ENCODE results near the gene GATA2. TPM values are rescaled to one million over a fixed set of nuclear protein-coding genes. Genes with fewer than 3 reads are reported as not detected.

The GATA2 gene
- total and polyA plus RNA-seq, 2 experiments from 2014 or later = 0.52 to 0.83 TPM

- no peak for TF ChIP-seq ETS1 (IDR thresholded peaks at IDR 0.05)
- no peak for TF ChIP-seq JUNB (IDR thresholded peaks at IDR 0.05; ENCODE audit: unreplicated experiment)
- no peak for TF ChIP-seq ZNF331 (CRISPR knock-in tag; IDR thresholded peaks at IDR 0.05; ENCODE audit: low read depth)
- no peak for TF ChIP-seq ZNF114 (CRISPR knock-in tag; IDR thresholded peaks at IDR 0.05)
Observed at GRCh38 chr3:128442949-128443348, 50.1 kb downstream of the GATA2 start (continued).

DNA sequence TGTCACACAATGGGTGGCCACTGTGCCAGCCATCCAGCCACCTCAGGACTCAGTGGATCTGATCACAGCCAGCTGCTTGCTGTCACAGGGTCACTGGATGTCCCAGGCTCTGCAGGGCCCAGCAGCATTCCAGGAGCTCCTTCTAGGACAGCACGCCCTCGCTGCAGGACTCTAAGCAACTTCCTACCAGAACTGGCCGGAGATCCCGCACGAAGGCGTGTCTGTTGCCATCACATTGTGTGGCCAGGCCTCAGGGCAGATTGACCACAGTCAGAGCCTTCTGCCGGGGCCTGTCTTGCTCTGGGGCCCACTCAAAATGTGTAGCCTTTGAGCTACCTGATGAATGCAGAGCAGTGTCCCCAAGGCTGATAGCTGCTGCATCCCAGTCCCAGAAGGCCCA is 50.9 kb downstream of the GATA2 start:
- H2AFZ ChIP-seq = no peak overlapping the region
- Mint-ChIP-seq H3K27ac (no peak overlapping the region), H3K27me3 (ENCODE audit: insufficient read depth, low read depth, poor library complexity) (peaks cover 22% of the 10 kb centered on the region), H3K4me3 (no peak overlapping the region), H3K4me1 (peaks cover 7% of the 10 kb centered on the region), H3K9me3 (peaks cover 4% of the 10 kb centered on the region; the same call in 2 of the 3 replicates), H3K36me3 (ENCODE audit: low read depth) (no peaks in the 10 kb centered on the region)
- no peaks in the 10 kb centered on the region for H3F3A ChIP-seq (replicated peaks; ENCODE audit: low read depth)
- ATAC-seq (no peak), DNase-seq (ENCODE audit: low spot score) (no peak)
- H3K4me1 ChIP-seq (ENCODE audit: insufficient read depth) = no peaks in the 10 kb centered on the region
- 0 out of 2 replicates have a peak, but pooled peaks cover 5% of the 10 kb centered on the region for H3K9me2 ChIP-seq (ENCODE audit: insufficient read depth)
- no peak overlapping the region for H3K4me3 ChIP-seq
- H3K4me2 ChIP-seq = no peak overlapping the region
- no peak overlapping the region for H3K27ac ChIP-seq (ENCODE audit: low read depth)
- H3K36me3 ChIP-seq (ENCODE audit: insufficient read depth) = no peaks in the 10 kb centered on the region
- no peaks in the 10 kb centered on the region for H4K20me1 ChIP-seq (replicated peaks; ENCODE audit: insufficient read depth)
- no peaks in the 10 kb centered on the region for H3K27me3 ChIP-seq (ENCODE audit: insufficient read depth)
- H3K79me2 ChIP-seq (replicated peaks; ENCODE audit: insufficient read depth) = no peaks in the 10 kb centered on the region
- TF ChIP-seq REST (IDR thresholded peaks at IDR 0.05; ENCODE audit: unreplicated experiment) = no peak
- TF ChIP-seq EZH2phosphoT487 (IDR thresholded peaks at IDR 0.05; ENCODE audit: unreplicated experiment) = no peak
- no peak for TF ChIP-seq POLR2AphosphoS5 (IDR thresholded peaks at IDR 0.05; ENCODE audit: low read depth)
- TF ChIP-seq ZNF462 (CRISPR knock-in tag; IDR thresholded peaks at IDR 0.05) = no peak
- no peak for TF ChIP-seq ZNF331 (CRISPR knock-in tag; IDR thresholded peaks at IDR 0.05; ENCODE audit: low read depth)
- no peak for TF ChIP-seq ETS1 (IDR thresholded peaks at IDR 0.05)
- no peak for TF ChIP-seq STAT1 (IDR thresholded peaks at IDR 0.05; ENCODE audit: unreplicated experiment)
- TF ChIP-seq NANOG (IDR thresholded peaks at IDR 0.05; ENCODE audit: borderline replicate concordance) = no peak
- TF ChIP-seq CREB1 (CRISPR knock-in tag; IDR thresholded peaks at IDR 0.05; ENCODE audit: low read depth) = no peak
- no peak for TF ChIP-seq JUNB (IDR thresholded peaks at IDR 0.05; ENCODE audit: unreplicated experiment)
- TF ChIP-seq ZNF114 (CRISPR knock-in tag; IDR thresholded peaks at IDR 0.05) = no peak

Data from GM23338 (cell line).